AG04450 (cell line): ENCODE measurements around the gene CIRBP. TPM values are rescaled to one million over a fixed set of nuclear protein-coding genes. Genes with fewer than 3 reads are reported as not detected.
A peak's percentile ranks its signal among the peaks of the same experiment; 100 is the strongest.

Experiments
- CTCF ChIA-PET: fragments of 300-600, 350-600 bp; formaldehyde crosslinking; extraction: SDS; loops from one replicate; lab custom pipeline; 2022; ENCODE audit warnings: antibody characterized with exemption, inconsistent platforms; lab: Charles Lee
- POLR2A ChIA-PET: fragments of 350-600 bp; formaldehyde crosslinking; extraction: SDS; loops from one replicate; lab custom pipeline; 2021; ENCODE audit warnings: antibody characterized with exemption, inconsistent platforms; lab: Yijun Ruan, JAX
- DNase-seq: peaks from one replicate; pipeline ENCODE4 v3.0.0-alpha.2; 2011; ENCODE audit warnings: low read depth, low spot score
- H3K27ac ChIP-seq: one replicate; pipeline ENCODE4 v1.5.1; 2012; ENCODE audit warnings: low read depth, low read length, control low read depth
- H3K27me3 ChIP-seq: one replicate; pipeline ENCODE4 v1.6.0; 2012; ENCODE audit warnings: low read length; ENCODE audit not compliant: control insufficient read depth, insufficient read depth
- H3K4me3 ChIP-seq: 2 replicates; pipeline ENCODE4 v1.5.1; 2011; ENCODE audit warnings: mild to moderate bottlenecking, low read depth, low read length, control low read depth
- H3K9me3 ChIP-seq: 2 replicates; pipeline ENCODE4 v1.5.1; 2012; ENCODE audit warnings: low read length; ENCODE audit not compliant: control insufficient read depth, insufficient read depth
- polyA plus RNA-seq: library from polyadenylated mRNA; depleted of rRNA; stranded (reverse); fragments of >200 nt; gene quantifications from 2 replicates; pipeline ENCODE4 v1.2.3, GENCODE V29; 2011
- TF ChIP-seq, protein P1 (sequence below): IDR thresholded peaks from 2 replicates; pipeline ENCODE4 v1.5.1; 2011; ENCODE audit warnings: low read depth, low read length, control low read depth, inconsistent platforms

Gene CIRBP
- polyA plus RNA-seq, 1 experiment: 269 TPM

DNA sequence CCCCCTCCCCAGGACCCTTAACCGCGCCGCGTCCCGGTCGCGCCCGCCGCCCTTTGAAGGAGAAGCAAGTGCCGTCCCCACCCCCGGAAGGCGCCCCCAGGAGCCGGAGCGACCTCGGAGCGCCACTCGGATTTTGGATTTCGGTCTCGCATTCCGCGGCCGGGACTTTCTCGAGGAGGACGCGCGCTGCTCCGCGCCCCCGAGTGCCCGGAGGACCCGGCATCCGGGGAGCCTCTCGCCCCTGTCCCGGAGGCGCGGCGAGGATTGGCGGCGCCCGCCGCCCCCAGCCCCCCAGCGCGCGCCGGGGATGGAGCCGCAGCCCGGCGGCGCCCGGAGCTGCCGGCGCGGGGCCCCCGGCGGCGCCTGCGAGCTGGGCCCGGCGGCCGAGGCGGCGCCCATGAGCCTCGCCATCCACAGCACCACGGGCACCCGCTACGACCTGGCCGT is 19.1 kb upstream of the CIRBP start:
- Histone ChIP-seq H3K27me3 (no peaks in the 10 kb centered on the region), H3K27ac (peak overlapping the region; percentile 65), H3K9me3 (no peaks in the 10 kb centered on the region; the same call in 1 of the 2 replicates), H3K4me3 (peak overlapping the region; percentile 86)
- TF ChIP-seq, protein P1, sequence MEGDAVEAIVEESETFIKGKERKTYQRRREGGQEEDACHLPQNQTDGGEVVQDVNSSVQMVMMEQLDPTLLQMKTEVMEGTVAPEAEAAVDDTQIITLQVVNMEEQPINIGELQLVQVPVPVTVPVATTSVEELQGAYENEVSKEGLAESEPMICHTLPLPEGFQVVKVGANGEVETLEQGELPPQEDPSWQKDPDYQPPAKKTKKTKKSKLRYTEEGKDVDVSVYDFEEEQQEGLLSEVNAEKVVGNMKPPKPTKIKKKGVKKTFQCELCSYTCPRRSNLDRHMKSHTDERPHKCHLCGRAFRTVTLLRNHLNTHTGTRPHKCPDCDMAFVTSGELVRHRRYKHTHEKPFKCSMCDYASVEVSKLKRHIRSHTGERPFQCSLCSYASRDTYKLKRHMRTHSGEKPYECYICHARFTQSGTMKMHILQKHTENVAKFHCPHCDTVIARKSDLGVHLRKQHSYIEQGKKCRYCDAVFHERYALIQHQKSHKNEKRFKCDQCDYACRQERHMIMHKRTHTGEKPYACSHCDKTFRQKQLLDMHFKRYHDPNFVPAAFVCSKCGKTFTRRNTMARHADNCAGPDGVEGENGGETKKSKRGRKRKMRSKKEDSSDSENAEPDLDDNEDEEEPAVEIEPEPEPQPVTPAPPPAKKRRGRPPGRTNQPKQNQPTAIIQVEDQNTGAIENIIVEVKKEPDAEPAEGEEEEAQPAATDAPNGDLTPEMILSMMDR: no peak
- CTCF ChIA-PET: no interaction called here
- no peak for DNase-seq
- POLR2A ChIA-PET: interaction anchor here (1.0 kb wide), 1 partner anchor 17 kb away, joined by 6 read pairs; no protein-coding TSS in a partner anchor

DNA sequence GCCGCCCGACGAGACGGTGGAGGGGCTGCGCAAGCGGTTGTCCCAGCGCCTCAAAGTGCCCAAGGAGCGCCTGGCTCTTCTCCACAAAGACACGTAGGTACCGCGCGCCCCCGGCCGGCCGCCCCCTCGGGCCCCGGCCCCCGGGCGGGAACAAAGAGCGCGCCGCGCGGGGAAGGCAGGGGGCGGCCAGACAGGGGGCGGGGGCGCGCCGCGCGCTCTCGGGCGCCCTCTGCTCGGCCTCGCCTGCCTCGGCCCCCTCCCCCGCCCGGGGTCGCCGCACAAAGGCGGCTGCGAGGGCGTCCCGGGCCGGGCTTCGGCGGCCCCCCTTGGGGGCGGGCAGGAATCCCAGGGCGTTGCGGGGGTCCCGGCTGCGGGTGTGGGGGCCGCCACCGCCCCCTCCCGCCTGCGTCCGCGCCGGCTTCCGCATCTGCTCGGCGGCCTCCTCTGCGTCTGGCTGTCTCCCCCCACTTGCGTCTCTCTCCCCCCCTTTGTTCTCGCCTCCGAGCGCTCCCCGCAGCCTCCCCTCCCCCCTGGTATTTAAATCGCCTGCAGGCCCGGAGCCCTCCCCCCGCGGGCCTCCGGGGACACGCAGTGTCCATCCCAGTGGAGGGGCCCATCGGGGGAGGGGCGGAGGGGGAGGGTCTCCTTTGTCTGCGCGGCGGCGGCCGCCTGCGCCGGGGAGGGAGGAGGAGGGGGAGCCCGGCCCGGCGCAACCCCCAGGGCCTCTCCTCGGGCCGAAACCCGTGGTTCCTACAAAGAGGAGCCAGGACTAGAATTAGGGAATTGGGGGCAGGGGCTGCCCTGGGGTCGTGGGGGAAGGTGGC is 18.5 kb upstream of the CIRBP start:
- H3K27ac ChIP-seq: peak overlapping the region; percentile 92
- DNase-seq: no peak
- POLR2A ChIA-PET: interaction anchor here (1.0 to 7.4 kb wide), 2 partner anchors 16 kb away, joined by 6 to 241 read pairs; partner anchors contain the start of gene CIRBP
- H3K9me3 ChIP-seq: no peaks in the 10 kb centered on the region; the same call in 1 of the 2 replicates
- no peaks in the 10 kb centered on the region for H3K27me3 ChIP-seq
- CTCF ChIA-PET: no interaction called here
- peak overlapping the region; percentile 86 for H3K4me3 ChIP-seq
- TF ChIP-seq, protein P1: no peak

DNA sequence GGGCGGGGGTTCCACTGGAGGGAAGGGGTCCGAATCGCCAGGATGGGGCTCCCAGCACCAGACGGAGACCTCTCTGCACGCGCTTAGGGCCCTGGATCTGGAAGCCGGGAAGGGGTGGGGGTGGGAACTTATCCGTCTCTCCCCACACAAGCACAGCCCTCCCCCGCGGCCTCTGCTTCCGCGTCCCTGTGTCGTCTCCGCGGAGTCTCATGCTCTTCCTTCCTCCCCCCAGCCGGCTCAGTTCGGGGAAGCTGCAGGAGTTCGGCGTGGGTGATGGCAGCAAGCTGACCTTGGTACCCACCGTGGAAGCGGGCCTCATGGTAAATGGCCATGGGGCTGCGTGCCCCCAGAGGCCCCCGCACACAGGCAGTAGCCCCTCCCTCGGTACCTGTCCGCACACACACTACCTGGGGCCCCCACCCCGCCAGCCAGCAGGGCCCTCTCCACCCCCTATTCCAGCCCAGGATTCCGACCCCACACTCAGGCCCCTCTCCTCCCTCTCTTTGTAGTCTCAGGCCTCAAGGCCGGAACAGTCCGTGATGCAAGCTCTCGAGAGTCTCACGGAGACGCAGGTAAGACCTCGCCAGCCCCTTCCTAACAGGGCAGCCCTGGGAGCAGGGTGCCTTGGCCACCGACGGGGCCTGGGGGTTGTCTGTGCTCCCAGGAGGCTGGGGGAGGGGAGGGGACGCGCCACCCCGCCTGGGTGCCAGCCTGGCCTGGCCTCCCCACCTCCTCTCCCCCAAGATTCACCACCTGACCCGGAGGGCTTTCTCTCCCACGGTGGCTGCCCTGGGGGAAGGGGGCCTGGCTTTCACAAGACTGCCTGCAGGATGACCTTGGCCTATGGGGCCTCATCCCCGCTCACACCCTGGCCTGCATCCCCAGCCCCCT is 17.6 kb upstream of the CIRBP start:
- no peaks in the 10 kb centered on the region; the same call in 1 of the 2 replicates for H3K9me3 ChIP-seq
- no peaks in the 10 kb centered on the region for H3K27me3 ChIP-seq
- DNase-seq: no peak
- ChIA-PET POLR2A (interaction anchor here (7.4 kb wide), 1 partner anchor 15 kb away, joined by 241 read pairs; the partner anchor contains the start of gene CIRBP), CTCF (no interaction called here)
- peak overlapping the region; percentile 92 for H3K27ac ChIP-seq
- TF ChIP-seq, protein P1: no peak
- H3K4me3 ChIP-seq: peak overlapping the region; percentile 86

DNA sequence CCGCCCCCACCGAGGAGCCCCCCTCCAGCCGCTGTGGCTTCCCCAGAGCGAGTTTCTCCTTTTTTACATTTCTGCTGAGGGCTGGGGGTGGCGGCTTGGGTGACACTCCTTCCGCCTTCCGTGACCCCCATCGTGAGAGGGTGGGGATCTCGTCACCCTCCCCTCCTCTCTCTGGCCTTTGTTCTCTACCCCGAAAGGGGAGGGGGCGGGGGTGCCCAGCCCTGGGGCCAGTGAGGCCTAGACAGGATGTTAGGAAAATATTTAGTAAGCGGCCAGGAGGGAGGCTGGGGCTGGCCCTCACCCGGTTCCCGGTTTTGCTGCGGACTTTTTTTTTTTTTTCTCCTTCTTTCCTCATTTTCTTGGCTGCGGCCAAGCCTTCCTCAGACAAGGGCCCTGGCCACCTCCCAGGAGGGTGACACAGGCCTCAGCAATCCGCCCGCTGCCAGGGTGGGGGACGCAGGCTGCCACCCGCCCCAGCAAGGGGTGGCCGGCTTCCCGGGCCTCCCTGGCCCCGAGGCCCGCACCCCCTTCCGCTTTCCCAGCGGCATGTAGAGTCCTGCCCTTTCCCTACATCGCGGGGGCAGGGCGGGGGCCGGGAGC is 16.8 kb upstream of the CIRBP start:
- ChIA-PET POLR2A (interaction anchor here (0.7 to 7.4 kb wide), 9 partner anchors 8 to 226 kb away, joined by 3 to 241 read pairs (median 8); partner anchors contain the start of genes ATP5F1D, CIRBP, CNN2 and FAM174C), CTCF (interaction anchor here (1.4 to 1.7 kb wide), 2 partner anchors 8 to 14 kb away, joined by 10 to 11 read pairs; no protein-coding TSS in a partner anchor)
- no peak for DNase-seq
- Histone ChIP-seq H3K4me3 (peak overlapping the region; percentile 86), H3K9me3 (no peaks in the 10 kb centered on the region; the same call in 1 of the 2 replicates), H3K27me3 (no peaks in the 10 kb centered on the region), H3K27ac (peak overlapping the region; percentile 92)
- TF ChIP-seq, protein P1: no peak
